ENCODE measurements around the gene STK32C.
"Not testable (repeated sequence)": the region's sequence is repeated elsewhere in the genome, so short reads cannot be mapped to it uniquely, and the experiment has no call there.

The STK32C gene

DNA sequence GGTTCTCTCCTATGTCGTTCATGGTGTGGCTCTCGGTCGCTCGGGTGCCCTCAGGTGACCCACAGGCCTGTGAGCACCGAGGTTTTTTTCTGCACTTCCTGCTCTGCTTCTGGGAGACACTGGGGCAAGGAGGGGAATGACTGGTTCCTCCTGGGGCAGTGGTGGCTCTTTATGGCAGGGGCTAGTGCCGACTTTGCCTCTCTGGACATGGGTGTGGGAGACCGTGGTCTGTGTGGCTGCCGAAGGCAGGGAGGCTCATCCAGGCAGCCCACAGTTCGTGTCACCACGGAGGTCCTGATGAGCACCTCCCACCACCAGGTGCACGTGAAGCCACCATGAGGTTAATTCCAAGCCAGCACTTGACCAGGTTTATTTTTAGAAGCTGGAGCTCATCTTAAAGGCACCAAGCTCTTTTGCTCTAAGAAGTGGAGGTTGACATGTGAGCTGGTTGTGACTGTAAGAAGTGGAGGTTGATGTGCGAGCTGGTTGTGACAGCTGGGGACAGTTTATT, 145.7 kb downstream of the STK32C start:
- TF ChIP-seq CTCF (IDR thresholded peaks at IDR 0.05; ENCODE audit: insufficient read depth, low read depth, low read length, missing control alignments) = no peak
- DNase-seq (ENCODE audit: low read depth) = no peak
- no peak overlapping the region for H3K4me3 ChIP-seq (ENCODE audit: low read depth, low read length)

GRCh38 chr10:132160834-132161622, 146.7 kb downstream of the STK32C start:
- not testable (repeated sequence) for H3K4me3 ChIP-seq (ENCODE audit: low read depth, low read length); DNase-seq (ENCODE audit: low read depth)

DNA sequence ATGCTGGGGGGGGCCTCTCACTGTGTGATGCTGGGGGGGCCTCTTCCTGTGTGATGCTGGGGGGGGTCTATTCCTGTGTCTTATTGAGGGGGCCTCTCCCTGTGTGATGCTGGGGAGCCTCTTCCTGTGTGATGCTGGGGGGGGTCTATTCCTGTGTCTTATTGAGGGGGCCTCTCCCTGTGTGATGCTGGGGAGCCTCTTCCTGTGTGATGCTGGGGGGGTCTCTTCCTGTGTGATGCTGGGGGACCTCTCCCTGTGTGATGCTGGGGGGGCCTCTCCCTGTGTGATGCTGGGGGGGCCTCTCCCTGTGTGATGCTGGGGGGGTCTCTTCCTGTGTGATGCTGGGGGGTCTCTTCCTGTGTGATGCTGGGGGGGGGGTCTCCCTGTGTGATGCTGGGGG, 147.5 kb downstream of the STK32C start:
- DNase-seq (ENCODE audit: low read depth); H3K4me3 ChIP-seq (ENCODE audit: low read depth, low read length): not testable (repeated sequence)

DNA sequence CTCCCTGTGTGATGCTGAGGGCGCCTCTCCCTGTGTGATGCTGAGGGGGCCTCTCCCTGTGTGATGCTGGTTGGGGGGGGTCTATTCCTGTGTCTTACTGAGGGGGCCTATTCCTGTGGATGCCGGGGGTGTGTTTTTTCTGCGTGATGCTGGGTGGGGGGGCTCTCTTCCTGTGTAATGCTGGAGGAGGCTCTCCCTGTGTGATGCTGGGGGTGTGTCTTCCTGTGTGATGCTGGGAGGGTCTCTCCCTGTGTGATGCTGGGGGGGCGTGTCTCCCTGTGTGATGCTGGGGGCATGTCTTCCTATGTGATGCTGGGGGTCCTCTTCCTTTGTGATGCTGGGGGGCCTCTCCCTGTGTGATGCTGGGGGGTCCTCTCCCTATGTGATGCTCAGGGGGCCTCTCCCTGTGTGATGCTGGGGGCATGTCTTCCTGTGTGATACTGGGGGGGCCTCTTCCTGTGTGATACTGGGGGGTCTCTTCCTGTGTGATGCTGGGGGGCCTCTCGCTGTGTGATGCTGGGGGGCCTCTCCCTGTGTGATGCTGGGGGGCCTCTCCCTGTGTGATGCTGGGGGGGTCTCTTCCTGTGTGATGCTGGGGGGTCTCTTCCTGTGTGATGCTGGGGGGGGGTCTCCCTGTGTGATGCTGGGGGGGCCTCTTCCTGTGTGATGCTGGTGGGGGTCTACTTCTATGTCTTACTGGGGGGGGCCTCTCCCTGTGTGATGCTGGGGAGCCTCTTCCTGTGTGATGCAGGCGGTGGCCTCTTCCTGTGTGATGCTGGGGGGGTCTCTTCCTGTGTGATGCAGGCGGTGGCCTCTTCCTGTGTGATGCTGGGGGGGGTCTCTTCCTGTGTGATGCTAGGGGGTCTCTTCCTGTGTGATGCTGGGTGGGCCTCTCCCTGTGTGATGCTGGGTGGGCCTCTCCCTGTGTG, 148.2 kb downstream of the STK32C start:
- not testable (repeated sequence) for DNase-seq (ENCODE audit: low read depth)

GRCh38 chr10:132158823-132159222, 148.9 kb downstream of the STK32C start:
- no peak for DNase-seq (ENCODE audit: low read depth)
- no peak for TF ChIP-seq CTCF (IDR thresholded peaks at IDR 0.05; ENCODE audit: insufficient read depth, low read depth, low read length, missing control alignments)
- H3K4me3 ChIP-seq (ENCODE audit: low read depth, low read length) = no peak overlapping the region

More for the DNA sequence above, 148.2 kb downstream of the STK32C start:
- H3K4me3 ChIP-seq (ENCODE audit: low read depth, low read length) = not testable (repeated sequence)

DNA sequence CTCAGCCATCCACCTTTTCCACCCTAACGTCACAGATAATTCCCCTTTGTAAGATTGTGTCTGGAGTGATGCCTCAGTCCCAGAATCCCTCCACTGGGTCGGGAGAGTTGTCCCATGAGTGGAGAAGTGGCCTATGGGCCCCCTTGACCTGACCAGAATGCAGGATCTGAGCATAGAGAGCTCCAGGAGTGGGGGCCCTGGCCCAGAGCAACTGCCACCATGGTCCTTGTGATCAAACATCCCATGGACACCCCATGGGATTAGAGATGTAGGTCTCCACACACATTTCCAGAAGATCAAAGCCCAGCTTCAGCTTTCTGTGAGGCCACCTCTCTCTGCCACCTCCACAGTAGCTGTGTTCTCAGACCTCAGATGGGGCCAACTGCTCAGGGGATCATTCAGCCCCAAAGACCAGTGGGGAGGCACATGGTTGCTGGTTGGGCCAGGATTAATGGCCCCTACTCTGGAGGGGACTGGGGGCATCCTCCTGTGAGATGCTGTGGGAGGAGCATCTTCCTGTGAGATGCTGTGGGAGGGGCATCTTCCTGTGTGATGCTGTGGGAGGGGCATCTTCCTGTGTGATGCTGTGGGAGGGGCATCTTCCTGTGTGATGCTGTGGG, 149.5 kb downstream of the STK32C start:
- no peak for TF ChIP-seq CTCF (IDR thresholded peaks at IDR 0.05; ENCODE audit: insufficient read depth, low read depth, low read length, missing control alignments)
- H3K4me3 ChIP-seq (ENCODE audit: low read depth, low read length) = no peak overlapping the region
- DNase-seq (ENCODE audit: low read depth) = no peak

Data from GM12865 (cell line).